HG03175 (cell line): Measurements from ENCODE around the gene PRSS57.

Source experiments
- ATAC-seq: cut with Tn5 transposase; IDR thresholded peaks from one replicate; pipeline ENCODE4 v1.9.1; 2021; ENCODE audit warnings: mild to moderate bottlenecking, moderate library complexity; ENCODE audit not compliant: unreplicated experiment

The PRSS57 gene

DNA sequence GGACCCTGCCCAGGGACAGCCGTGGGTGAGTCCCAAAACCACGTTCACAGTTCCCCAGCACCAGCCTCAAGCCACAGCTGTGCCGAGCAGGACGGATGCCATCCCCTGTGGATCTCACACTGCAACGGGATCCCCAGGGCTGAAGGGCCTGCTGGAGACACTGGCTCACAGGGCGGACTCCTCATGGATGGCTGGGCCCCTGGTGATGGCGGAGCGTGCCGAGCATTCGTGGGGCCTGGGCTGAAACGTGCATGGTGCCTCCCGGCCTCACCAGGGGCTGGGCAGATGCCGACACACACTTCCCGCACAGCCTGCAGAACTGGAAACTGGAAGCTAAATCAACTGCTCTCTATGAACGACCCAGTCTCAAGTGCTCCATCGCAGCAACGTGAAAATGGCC lies 41.8 kb downstream of the PRSS57 start:
- ATAC-seq, result no peak

DNA sequence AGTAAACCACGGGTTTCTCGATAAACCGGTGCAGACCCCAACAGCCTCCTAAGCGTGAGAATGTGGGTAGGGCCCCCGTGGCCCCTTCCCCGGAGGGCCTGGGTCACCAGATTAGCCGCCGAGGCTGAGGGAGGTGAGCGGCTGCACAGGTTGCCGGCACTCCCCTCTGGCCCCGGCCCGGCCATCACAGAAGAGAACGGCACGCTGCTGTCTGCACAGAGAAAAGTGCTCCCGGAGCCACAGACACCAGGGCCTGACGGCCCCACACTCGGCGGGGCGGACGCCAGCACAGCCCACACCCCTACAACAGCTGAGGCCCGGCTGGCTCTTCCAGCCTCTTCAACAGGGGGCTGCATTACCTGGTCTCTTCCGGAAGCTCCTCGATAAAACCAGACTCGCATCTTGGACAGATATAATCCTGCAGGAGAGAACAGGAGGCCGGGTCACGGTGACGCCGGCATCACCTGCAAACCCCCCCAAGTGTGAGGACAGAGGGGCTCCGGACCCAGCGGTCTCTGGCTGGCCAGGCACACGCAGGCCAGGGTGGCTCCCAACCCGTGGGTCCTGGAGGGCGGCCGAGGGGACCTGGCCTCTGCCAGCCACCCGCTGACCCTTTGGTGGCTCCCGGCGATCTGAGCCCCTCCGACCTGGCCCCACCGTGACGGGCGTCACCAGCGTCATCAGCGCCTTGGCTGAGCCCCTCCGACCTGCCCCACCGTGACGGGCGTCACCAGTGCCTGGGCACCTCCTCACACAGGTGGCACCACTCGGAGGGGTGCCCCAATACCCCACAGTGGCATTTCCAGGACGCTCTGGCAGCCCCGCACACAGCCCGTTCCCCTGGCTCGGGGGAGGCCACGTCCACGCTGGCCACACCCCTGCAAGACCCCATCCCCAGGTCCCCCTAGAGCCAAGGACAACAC lies 42.5 kb downstream of the PRSS57 start:
- no peak for ATAC-seq

DNA sequence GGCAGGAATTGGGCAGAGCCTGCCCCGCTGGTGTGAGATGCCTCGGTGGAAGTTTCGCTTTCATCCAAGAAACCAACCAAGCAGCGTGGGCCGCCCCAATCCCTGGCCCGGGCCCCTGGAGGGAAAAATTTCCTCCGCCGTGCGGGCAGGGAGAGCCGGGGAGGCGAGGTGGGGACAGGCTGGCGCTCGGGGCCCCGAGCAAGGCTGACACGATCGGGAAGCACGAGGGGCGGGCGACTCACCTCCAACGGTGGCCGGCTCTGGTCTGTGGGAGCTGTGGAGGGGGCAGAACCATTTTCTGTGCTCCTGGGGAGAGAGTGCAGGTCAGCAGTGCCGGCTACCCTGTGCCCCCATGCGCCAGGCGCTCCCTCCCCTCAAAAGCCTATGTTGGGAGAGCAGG lies 43.3 kb downstream of the PRSS57 start:
- no peak for ATAC-seq

DNA sequence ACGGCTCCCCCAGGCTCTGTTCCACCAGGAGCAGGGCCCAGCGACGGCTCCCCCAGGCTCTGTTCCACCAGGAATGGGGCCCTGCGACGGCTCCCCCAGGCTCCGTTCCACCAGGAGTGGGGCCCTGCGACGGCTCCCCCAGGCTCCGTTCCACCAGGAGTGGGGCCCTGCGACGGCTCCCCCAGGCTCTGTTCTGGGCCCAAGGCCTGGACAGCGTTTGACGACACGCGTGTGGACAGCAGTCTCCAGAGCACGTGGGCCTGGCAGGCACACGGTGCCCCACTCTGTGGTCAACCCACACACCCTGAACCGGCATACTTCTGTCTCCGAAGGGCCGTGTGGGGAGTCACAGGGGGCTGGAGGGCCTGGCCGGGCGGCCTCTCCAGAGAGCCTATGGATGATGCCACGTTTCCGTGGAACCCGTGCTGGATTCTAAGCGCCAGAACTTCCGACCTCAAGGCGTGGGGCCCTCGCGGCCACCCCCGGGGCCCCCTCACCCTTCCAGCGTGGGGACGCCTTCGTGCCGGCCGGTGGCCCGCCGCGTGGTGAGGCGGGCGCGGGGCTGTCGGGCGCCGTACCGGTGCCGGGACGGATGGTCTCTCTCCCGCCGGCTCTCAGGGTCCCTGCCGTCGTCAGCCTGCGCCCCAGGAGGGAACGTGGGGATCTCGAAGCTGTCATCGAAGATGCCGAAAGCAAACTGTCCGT lies 44.0 kb downstream of the PRSS57 start:
- no peak for ATAC-seq

DNA sequence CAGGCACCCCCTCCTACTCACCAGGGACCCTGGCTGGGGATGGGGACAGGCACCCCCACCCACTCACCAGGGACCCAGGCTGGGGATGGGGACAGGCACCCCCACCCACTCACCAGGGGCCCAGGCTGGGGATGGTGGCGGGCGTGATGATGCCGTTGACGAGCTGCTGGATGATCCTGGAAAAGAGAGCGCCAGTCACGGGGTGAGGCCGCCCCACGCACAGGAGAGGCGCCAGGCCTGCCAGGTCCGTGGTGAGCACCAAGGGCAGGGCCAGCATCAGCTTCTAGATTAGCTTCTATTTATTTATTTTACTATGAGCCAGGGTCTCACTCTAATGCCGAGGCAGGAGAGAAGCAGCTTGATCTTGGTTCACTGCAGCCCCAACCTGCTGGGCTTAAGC lies 45.1 kb downstream of the PRSS57 start:
- no peak for ATAC-seq

- no peak for ATAC-seq
Measured at GRCh38 chr19:648904-649801, 46.1 kb downstream of the PRSS57 start.

GRCh38 chr19:648305-648704 lies 46.9 kb downstream of the PRSS57 start:
- no peak for ATAC-seq

DNA sequence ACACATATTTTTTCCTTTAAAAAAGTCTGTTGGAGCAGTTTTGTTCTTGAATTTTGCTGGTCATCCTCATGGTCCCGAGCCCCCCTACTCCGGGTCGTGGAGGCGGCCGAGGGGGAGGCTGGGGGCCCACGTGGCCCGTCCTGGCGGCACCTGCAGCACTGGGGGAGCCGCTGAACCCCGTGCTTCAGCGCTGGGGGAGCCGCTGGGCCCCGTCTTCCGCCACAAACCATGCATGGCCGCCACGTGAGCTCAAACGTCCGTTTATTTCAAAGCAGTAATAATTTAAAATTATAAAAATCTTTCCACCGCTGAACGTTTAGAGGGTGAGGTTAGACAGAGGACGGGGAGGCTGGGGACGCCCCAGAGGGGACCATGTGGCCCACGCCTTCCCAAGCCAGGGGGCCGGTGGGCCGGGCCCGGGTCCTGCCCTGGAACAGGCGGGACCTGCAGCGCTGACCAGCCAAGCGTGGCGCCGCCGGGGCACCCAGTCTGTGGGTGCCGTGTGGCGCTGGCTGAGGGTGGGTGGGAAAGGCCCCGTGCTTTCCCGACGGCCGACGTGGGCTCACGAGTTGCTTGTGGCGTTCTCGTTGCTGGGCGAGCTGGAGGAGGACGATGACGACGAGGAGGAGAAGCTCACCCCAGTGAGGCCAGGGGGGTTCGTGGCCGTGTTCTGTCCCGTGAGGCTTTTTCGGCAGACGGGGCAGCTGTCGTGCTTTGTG lies 47.5 kb downstream of the PRSS57 start:
- no peak for ATAC-seq

- no peak for ATAC-seq
Measured at GRCh38 chr19:646779-647565, 48.3 kb downstream of the PRSS57 start.

GRCh38 chr19:645912-646778 lies 49.1 kb downstream of the PRSS57 start:
- no peak for ATAC-seq

DNA sequence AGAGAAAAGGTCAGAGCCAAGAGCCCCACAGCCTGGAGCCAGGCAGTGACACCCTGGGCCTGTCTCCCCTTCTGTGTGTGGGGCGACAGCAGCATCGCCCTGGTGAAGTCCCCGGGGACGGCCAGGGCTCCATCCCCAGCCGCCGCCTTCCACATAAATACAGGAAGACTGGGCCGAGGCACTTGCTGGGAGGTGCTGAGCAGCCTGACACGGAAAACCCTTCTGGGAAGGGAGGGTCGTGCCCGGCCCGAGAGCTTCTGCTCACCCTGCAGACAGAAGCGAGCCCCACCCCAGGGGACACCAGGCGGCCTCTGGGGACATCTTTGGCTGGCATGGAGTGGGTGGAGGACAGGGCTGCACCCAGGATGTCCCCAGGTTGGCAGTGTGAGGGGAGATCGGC lies 50.5 kb downstream of the PRSS57 start:
- no peak for ATAC-seq

DNA sequence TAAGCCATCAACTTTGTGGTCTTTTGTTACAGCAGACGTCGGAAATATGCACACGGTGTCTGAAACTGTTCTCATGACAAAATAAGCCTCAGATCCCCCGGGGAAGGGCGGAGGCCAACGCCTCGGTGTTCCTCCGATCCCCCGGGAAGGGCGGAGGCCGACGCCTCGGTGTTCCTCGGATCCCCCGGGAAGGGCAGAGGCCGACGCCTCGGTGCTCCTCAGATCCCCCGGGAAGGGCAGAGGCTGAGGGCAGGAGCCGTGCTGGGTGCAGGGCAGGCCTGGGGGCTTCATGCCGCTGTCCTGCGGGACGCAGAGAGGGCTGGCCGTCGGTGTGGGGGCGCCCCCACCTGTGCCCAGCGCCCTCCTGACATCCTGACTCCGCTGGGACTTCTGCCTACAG lies 50.9 kb downstream of the PRSS57 start:
- ATAC-seq, result no peak

GRCh38 chr19:643736-644135 lies 51.5 kb downstream of the PRSS57 start:
- ATAC-seq, result no peak

GRCh38 chr19:642767-643727 lies 52.2 kb downstream of the PRSS57 start:
- ATAC-seq, result no peak

DNA sequence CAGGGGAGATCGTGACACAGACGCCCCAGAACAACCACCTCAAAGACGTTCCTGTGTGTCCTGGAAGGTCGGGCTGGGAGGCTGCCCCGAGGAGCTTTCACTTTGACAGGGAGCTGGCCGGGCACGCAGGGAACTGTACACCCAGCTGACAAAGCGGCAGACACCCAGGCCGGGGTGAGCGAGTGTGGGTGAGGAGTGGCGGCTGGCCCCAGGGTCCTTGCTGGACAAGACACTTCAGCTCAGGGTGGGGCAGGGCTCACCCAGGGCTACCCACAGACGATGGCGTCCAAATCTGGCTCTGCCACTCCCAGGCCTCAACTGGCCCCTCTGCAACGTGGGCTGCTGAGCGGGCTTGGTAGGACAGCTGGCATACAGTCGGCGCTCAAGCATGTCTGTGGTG lies 53.5 kb downstream of the PRSS57 start:
- no peak for ATAC-seq

- ATAC-seq, result no peak
Measured at GRCh38 chr19:640606-641189, 54.6 kb downstream of the PRSS57 start.

DNA sequence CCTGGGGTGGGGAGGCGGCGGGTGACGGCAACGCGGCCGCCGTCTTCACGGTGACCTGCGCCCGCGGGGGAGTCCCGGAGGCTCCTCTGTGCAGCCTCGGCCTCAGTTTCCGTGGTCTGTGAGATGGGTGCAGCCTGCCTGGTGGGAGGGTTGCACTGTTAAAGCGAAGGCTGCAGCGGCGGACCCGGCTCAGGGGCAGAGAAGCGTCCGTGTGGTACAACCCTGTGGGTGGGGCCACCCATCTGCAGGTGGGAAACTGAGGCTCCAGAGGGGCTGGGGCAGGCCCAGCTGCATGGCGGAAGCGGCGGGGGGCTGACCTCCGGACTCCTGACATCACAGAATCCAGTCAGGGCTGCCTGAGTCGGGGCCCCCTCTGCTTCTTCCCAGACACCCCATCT lies 55.1 kb downstream of the PRSS57 start:
- ATAC-seq, result no peak
